Measurements from ENCODE around the gene SBF2.

GRCh38 chr11:10067629-10068300, 226.3 kb downstream of the SBF2 start:
- no peak for TF ChIP-seq CTCF (IDR thresholded peaks at IDR 0.05)
- TF ChIP-seq POLR2A (IDR thresholded peaks at IDR 0.05; ENCODE audit: low read depth) = no peak
